ENCODE measurements around the gene PHF2.

The PHF2 gene

DNA sequence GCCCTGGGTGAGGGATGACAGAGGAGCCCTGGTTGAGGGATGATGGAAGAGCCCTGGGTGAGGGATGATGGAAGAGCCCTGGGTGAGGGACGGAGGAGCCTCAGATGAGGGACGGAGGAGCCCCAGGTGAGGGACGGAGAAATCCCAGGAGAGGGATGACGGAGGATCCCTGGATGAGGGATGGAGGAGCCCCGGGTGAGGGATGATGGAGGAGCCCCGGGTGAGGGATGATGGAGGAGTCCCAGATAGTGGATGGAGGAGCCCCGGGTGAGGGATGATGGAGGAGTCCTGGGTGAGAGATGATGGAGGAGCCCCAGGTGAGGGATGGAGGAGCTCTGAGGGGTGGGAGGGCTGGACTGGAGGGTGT is 10.9 kb downstream of the PHF2 start:
- no peak for DNase-seq (ENCODE audit: low read depth)

DNA sequence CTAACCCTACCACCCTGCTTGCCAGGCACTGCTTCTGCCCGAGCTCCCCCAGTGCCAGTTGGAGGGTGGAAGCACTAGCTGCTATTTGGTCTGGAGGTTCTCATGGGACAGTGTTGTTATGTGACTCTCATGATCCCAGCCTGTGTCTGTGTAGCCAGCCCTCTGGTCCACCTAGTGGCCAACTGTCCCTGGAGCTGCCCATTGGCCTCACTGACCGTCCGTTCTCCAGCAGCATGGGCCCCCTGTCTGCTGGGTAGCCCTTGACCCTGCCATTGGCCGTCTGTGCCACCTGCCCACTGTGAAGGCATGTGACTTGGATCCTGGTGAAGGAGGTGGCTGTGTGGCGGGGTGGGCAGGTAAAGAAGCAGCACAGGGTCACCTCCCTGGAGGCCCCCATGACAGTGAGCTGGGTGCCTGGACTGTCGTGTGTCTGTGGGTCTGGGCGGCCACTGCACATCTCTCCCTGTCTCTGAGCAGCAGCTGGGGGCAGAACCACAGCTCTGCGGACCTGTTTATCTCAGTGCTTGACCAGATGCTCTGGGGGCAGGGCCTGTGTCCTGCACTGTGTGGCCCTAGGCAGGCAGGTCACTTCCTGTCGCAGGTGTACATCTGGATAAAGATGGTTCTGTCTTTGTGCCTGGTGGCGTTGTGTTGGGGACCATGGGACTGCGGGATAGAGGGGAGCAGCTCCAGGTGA is 11.4 kb downstream of the PHF2 start:
- no peak for DNase-seq (ENCODE audit: low read depth)

DNA sequence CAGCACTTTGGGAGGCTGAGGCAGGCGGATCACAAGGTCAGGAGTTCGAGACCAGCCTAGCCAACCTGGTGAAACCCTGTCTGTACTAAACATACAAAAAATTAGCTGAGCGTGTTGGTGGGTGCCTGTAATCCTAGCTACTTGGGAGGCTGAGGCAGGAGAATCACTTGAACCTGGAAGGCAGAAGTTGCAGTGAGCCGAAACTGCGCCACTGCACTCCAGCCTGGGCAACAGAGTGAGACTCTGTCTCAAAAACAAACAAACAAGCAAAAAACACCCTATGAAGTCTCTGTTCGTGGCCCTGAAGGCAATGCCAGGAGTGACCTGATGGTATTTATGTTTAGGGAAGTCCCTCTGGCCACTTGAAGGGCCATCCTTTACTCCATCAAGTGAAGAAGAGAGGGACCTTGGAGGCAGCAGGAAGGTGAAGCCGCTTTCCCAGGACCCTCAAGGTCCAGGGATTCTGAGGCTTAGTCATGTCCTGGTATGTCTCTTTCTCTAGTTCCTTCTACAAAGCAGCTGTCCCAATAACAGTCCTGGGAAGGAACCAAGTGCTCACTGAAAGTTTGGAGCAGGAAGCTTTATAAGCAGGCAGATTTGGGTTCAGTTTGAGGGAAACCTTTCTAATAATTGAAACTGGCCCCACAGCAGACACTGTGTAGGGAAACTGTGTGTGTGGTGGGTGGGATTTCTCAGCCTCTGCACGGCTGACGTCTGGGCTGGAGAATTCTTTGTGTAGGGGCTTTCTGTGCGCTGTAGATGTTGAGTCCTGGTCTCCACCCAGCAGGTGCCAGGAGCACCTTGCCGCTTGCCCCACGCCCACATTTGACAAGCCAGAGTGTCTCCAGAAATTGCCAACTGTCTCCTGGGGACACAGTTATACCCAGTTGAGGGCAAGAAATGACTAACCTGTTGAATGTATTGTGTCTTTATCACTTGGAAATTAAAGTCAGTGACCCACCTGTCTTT is 12.5 kb downstream of the PHF2 start:
- DNase-seq (ENCODE audit: low read depth) = no peak

DNA sequence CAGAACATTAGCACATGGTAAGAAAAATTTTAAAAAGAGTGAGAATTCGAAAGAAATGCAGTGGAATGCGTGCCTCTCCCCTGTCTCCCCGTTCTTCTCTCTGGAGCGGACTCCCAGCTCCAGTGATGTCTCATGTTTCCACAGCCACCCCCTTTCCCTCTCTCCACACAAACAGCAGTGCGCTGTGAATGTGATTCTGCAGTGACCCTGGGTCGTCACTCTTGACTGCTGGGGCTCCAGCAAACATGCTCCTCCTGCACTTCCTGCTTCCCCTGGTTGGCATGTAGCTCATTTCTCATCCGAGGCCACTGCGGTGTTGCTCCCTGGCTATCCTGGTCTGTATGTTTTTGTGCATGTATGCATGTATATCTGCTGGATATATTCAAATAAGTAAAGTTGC is 13.3 kb downstream of the PHF2 start:
- no peak for DNase-seq (ENCODE audit: low read depth)

DNA sequence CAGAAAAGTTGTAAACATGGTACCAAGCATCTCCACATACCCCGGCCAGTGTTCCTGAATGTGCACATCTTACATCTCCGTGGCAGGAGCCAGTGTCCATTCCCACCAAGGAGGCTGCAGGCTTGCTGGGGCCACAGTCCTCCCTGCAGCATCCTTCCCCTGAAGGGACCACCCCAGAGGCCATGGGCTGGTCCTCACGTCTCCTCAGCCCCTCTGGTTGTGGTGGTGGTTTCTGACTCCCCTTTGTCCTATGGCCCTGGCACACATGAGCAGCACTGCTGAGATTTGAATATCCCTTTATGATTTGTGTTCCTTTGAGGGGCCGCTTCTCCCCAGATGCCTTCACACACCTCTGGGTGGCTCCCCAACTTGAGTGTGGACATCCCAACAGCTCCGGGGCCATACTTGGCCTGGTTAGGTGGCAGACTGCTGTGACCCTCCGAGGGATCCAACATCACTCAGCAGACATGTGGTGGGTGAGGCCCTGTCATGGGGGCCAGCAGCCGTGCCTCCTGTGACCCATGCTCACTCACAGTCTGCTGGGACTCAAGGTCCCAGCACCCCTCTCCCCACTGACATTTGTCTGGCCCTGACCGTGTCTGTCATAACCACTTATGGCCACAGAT is 14.3 kb downstream of the PHF2 start:
- no peak for DNase-seq (ENCODE audit: low read depth)

DNA sequence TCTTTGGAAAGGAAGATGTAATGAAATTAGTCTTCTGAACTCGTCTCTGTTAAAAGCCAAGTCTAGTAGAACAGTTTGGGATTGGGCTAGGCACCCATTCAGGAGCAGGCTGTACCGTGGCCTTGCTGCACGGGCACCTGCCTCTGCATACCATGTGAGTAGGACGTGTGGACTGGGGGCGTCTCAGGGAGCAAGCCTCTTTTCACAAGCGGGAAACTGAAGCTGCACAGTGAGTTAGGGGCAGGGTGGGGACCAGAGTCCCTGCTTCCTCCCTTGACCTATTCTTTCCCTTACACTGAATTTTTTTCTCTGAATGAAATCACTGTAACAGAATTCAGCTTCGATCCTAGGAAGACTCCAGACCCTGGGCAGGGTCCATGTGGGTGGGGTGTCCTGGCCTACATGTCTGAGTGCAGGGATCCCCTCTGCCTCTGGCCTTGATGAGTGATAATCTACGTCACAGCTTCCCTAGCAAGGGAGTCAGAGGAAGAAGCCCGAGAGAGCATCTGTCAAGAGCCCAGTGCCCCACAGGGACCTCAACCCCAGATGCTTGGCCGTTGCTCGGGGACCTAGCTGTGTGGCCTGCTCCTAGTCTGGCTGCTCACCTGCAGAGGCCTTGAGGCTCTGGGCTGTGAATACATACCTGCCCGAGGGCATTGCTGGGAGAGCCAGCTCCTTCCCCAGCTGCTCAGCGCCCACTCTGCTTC is 15.1 kb downstream of the PHF2 start:
- no peak for DNase-seq (ENCODE audit: low read depth)

DNA sequence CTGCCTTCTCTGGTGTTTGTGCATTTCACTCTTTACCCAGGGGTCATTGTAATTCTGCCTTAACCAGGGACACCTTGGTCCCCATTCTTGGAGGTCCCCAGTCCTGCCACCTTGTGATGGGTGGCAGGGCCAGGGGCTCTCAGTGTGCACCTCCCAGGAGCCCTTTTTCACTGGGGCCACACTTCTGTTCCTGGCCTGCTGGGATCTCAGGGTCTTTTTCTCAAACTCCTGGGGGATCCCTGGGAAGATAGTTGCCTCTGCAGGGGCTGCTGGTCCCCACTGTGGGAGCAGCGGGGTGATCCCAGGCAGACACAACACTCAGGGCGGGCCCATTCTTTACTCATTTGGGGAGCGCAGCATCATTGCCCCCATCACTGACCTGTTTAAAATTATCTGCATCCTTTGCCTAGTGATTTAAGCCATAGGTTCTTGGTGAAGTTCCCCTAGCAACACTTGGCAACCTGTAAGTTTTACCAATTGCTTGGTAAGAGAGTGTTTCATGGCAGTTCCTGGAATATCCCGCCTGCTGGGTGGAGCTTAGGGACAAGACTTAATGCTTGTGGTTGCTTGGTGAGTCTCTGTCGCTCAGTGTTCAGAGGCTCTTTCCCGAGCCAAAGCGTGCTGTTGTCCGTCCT is 15.7 kb downstream of the PHF2 start:
- no peak for DNase-seq (ENCODE audit: low read depth)

DNA sequence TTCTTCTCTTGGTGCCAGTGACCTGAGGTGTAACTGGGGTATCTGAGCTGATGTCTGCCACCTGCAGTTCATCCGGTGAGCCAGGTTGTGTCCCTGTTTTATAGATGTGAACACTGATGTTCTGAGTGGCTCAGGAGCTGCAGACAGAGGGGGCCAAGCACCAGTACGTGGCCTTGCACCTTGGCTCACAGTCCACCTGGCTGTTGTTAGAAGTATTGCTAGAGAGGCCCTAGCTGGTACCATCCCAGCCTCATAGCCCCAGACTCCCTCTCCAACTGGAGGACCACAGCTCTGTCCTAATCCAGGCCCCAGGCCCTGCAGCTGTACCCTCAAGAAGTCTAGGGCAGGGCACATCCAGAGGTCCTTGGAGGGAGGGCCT is 16.2 kb downstream of the PHF2 start:
- DNase-seq (ENCODE audit: low read depth) = no peak

DNA sequence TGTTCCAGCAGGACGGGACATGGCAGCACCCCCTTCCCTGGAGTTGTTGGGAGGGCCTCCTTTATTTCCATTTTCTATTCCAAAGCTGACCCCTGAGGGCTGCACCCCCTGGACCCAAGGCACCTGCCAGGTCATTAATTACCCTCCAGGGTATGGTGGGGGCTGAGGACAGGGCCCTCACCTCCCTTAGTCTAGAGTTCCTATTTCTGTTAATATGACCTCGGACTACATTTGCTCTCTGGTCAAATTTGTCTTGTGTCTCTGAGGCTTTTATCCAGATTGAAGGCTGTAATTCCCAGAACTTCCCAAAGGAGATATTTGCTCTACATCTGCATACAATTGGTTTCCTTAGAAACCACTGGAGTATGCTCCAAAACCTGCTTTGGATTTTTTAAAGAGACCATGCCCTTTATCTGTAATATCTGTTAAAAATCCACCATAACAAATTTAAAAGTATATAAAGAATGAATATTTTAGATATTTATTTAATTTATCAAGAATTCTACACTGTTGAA is 16.8 kb downstream of the PHF2 start:
- no peak for DNase-seq (ENCODE audit: low read depth)

DNA sequence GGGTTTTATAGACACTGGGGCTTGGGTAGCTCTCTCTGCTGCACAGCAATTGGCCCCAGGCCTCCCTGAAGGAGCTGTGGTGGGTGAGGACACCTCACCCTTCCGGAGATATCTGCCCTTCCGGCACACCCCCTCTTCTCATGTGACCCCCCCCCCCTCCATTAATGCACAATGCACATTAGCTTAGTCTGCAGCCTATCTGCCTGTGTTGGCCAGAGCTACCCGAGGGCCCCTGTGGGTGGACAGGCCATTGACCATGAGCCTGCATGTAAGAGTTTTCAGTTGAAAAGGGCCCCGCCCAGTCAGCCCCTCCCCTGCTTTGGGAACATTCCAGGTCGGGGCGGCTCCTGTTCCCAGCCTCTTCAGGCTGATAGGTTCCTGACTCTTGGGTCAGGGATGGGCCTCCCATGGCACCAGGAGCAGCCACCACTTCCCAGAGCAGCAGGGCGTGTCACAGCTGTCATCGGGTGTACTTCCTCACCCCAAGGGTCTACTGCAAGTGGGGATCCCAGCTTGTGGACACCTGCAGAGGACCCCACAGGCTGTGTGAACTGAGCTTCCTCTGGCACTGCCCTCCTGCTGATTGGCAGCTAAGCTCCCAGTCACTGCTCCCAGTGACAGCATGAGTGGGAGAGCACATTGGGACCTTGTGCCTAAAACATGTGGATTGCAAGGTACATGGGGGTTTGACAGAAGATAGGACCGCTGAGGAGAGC is 17.8 kb downstream of the PHF2 start:
- DNase-seq (ENCODE audit: low read depth) = no peak

DNA sequence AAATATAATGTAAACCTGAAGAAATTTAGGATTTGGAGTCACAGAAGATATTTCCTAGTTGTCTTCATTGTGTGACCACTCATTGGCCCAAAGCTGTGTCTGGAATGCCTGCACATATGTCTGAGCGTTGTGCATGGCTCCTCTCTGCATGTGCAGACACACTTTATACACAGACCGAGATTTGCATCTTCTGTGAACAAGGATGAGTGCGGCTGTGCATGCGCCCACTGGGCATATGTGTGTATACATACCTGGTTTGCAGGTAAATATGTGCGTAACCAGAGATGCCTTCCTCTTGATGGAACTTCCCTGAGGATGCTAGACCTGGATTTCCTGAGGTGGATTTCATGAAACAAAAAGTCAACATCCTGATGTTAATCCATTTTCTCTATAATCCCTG is 19.1 kb downstream of the PHF2 start:
- no peak for DNase-seq (ENCODE audit: low read depth)

DNA sequence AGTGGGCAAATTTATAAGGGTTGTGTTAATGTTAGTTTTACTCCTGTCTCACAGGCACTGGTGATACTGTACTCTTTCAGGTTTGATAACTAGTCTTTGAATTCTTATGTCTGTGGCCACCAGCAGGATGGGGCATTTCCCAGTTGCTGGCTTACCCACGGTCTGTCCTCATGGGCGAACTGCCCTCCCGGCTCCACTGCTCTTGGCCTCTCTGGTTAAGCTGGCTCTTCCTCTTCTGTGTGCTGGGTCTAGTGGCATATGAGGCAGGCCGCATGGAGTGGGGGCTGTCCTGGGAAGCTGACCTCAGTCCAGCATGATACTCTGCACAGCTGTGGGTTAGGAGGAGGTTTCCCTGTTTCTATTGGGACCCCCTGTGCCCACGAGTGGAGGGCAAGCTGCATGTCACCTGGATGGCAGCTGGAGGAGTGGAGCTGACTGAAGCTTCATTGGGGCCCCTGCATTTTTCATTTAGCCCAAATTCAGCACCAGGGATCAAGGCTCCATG is 19.5 kb downstream of the PHF2 start:
- DNase-seq (ENCODE audit: low read depth) = no peak

DNA sequence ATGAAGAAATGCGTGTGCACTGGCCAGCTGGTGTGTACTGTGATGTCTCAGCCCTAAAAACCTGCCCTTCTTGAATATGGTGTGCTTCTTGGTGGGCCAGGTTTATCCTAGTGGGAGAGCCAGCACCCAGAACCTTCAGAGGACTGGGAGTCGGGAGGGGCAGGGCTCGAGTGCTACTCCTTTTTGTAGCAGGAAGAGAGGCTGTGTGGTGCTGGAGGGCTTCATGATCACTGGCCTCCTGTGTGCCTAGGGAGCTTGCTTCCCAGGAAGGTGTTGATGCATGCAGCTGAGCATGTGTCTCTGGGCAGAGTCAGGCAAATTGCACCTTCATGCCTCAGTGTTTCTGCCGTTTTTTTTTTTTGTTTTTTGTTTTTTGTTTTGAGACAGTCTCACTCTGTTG is 20.0 kb downstream of the PHF2 start:
- no peak for DNase-seq (ENCODE audit: low read depth)

DNA sequence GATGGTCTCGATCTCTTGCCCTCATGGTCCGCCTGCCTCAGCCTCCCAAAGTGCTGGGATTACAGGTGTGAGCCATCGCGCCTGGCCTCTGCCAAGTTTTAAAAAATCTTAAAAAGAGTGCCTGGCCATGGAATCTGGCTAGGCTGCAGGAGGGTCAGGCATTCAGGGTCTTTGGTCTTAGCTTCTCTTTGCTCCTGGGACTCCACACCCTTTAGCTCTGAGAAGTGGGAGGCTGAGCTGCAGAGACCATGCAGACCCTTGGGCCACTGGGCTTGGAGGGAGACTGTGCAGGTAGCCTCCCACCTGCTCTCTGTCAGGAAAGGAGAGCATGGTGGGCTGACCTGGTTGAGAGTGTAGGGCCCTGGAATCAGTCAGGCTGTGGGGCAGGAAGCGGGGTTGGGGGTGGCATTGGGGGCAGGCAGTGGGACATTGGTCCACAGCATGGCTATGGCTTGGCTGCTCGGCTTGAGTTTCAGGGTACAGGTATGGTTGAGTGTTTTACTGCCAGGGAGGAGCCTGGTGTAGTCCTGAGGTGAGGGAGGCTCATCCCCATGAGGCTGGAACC is 20.8 kb downstream of the PHF2 start:
- no peak for DNase-seq (ENCODE audit: low read depth)

DNA sequence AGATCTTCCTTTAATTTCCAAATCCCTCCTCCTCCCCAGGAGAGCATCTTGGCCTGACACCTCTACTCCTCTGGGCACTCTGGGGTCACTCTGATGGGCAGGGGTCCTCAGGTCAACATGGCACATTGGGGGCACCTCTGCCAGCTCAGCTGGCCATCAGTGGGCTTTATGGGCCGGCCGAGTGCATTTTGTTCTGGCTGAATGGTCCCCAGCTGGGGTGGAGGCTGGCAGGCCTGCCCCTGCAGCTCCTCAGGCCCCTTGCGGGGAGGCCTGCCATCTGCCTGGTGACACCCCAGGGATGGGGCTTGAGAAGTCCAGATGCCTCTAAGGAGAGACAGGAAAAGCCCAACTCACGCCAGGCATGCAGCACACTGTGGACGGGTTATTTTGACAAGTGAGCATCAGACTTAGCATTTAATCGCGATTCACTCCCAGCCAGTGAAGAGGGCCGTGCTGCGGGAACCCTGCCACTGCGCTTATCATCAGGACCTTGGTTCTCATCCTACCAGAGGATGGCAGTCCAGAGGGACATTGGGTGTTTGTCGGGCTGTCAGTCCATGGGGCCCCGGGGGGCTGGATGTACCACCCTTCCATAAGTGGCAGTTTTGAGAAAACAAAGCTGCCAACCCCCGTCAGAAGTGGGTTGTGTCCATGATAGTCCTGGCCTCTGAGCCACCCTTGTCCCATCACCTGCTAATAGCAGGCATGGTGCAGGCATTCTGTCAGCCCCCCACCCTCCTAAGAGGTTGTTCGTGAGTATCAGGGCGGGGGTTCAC is 21.7 kb downstream of the PHF2 start:
- no peak for DNase-seq (ENCODE audit: low read depth)

DNA sequence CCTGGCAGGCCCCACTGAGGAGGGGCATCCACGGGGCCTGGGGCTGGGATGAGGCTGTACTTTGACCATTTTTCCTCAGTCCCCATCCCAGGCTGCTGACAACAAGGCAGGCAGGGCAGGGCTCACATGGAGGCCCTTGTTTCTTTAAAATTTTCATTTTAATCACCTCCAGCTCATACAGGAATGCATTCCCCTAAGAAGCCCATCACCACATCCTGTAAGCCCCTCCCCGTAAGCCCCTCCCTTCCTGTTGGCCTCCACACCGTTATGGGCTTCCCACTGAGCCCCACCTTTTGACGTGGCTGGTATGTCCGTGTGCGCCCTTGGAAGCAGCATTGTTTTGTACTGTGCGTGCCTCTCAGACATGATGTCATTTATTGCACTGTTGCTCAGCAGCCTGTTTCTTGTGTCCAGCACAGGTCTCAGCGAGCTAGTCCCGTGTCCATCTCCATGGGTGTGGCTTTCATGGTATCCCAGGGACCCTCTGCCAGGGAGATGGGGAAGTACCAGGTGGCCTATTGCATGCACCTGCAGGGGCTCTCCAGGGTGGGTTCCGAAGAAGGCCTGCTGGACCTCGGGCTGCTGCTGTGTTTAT is 22.4 kb downstream of the PHF2 start:
- no peak for DNase-seq (ENCODE audit: low read depth)

DNA sequence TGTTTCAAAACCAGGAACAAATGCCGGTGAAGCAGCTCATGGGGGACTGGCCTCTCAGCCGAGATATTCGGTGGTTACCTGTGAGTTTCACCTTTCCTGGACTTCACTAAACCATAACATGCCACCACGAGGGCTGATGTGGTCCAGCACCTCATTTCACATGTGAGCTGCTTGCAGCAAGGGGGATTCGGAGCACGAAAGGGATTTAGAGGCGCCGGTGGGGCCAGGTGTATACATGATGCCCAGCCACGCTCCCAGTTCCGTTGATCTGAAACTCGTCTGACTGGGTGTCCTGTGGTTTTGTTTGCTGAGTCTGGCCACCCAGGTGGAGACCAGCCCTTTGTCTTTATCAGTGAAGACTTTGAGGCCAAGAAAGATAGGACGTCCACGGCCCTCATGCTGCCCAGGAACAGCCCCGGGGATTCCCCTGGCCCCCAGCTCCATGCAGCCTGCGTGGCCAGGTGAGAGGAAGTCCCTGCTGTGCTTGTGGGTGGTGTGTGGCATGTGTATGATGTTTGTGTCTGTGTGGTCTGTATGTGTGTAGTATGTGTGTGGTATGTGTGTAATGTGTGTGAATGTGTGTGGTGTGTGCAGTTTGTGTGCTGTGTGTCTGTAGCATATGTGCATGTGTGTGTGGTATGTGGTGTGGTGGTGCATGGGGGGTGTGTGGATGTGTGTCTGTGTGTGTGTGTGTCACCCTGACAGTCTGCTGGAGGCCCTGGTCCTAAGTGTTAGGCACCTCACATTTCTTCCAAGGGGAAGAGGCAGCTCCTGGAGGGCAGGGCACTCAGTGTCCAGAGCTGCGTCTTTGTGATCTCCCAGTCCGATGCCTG is 23.4 kb downstream of the PHF2 start:
- DNase-seq (ENCODE audit: low read depth) = no peak

DNA sequence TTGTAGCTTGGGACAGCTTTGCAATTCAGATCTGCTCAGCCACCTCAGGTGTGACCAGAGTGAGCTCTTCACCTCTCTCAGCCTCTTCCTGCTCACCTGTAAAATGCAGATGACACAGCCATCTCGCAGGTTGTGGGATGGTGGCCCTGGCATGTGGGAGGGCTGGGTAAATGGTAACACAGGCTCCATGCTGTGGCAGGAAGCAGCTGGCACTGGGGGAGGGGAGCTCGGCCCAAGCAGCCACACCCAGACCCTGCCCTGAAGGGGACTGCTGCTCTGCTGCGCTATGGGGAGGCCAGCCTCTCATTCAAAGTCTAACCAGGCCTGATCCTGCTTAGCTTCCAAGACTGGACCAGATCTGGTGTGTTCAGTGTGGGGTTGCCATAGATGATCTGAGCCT is 24.1 kb downstream of the PHF2 start:
- DNase-seq (ENCODE audit: low read depth) = no peak
